ENCODE measurements around the gene GHR. TPM values are rescaled to one million over a fixed set of nuclear protein-coding genes. Genes with fewer than 3 reads are reported as not detected.

The GHR gene
- total RNA-seq, 1 donor from 2014 or later: 19.5 TPM

DNA sequence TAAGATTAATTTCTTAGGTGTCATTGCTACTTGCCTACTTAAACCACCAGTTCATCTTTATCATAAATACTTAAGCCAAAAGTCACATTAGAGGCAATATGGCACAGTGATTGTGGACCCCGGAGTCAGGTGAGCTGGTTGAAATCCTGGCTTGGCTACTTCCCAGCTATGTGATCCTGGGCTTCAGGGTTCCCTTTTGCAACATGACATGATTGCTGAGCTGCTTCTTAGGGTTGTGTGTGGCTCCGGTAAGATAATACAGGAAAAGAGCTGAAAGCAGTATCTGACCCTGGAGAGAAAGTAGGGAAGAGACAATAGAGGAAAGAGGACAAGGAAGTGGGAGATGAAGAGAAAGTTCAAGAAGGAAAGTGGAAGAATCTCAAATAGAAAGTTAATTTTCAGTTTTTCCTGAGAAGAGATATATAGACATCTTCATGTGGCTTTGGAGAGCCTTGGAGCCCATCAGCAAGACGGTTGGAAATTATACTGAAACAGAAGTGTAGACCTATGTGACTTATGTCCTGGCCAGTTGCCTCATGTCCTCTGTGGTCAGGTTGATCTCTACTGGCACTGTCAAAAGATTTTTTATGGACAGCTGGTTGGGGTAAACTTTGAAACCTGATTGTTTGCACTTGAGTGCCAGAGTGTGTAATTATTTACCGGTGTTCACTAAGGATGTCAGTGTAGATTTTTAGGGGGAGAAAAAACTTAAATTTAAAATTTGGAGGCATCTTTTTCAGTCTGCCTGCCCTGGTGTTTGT, 93.2 kb downstream of the GHR start:
- DNase-seq (ENCODE audit: low spot score): no peak

DNA sequence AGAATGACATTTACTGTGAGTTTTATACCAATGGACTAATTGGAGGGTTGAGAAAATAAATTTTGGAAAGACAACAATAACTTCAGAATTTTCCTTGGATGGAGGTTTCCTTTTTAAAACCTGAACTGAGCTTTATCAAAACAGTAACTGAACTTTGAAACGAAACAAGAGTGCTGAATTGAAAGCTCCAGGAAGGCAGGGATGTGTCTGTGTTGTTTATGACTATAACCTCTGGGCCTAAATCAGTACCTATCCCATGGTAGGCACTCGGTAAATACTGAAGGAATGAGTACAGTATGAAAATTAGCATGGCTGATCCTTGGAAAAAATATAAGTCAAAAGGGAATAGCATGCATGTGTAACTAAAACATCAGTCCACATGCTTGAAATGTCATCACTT, 93.9 kb downstream of the GHR start:
- DNase-seq (ENCODE audit: low spot score): no peak

- DNase-seq (ENCODE audit: low spot score): peak; percentile 51
Observed at GRCh38 chr5:42518595-42519221, 95.5 kb downstream of the GHR start.

DNA sequence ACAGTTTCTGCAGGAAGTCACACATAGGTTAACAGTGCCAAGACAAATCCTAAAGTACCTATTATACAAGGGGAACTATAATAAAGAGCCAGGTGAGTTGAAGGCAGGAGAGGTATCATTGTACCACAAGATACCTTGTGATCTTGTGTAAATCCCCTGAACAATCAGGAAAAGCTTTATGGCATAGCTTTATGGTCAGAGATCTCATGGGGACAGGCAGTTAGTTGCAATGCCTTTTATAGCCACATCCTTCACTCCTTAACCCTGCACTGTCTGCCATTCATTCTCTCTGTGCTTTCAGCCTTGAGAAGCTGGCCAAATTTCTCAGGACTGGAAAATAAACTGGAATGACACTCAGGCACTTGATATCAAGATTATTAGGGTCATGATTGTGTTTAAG, 97.0 kb downstream of the GHR start:
- no peak for DNase-seq (ENCODE audit: low spot score)

- DNase-seq (ENCODE audit: low spot score): no peak
Observed at GRCh38 chr5:42520957-42521356, 97.7 kb downstream of the GHR start.

GRCh38 chr5:42521406-42521805, 98.2 kb downstream of the GHR start:
- DNase-seq (ENCODE audit: low spot score): no peak

DNA sequence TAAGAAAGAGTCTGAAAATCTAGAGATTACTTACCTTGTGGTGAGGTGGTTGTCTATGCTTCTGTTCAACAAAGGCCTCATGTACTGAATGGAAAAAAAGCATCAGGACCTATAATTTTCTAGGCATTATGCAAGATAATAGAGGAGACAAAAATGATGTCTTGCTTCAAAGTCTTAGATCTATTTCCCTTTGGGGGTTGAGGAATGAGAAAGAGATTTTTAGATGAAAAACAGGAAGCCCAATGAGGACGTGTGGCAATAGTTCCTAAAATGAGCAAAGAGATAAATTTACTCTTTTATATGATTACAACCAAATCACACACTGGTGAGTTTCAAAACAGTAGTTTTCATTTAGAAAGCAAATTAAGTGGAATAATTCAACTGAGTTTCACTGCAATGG, 99.5 kb downstream of the GHR start:
- no peak for DNase-seq (ENCODE audit: low spot score)

DNA sequence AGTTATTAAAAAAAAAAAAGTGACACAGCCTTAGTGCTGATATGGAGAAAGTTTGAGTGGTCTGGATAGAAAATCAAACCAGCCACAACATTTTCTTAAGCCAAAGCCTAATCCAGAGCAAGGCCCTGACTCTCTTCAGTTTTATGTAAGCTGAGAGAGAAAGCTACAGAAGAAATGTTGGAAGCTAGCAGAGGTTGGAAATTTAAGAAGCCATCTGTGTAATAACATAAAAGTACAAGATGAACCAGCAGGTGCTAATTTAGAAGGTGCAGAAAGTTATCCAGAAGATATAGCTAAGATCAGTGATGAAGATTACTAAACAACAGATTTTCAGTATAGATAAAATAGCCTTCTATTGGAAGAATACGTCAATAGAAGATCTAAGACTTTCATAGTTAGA, 102.9 kb downstream of the GHR start:
- DNase-seq (ENCODE audit: low spot score): no peak

DNA sequence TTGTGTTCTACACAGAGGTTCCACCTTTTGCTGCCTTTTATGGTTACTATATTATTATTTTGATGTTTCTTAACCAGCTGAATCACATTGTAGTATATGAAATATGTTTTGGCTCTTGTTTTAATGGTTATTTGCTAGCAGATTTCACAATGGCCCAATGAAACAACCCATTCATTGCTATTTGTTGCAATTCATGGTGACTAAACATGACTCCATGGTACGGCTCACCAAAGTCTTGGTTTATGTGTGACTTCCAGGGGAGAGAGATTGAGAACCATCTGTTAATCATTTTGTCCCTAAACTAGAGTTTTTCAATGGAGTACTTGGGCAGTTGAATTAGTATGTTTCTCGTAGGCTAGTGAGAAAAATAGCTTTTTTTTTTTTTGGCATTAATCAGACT, 108.4 kb downstream of the GHR start:
- no peak for DNase-seq (ENCODE audit: low spot score)

DNA sequence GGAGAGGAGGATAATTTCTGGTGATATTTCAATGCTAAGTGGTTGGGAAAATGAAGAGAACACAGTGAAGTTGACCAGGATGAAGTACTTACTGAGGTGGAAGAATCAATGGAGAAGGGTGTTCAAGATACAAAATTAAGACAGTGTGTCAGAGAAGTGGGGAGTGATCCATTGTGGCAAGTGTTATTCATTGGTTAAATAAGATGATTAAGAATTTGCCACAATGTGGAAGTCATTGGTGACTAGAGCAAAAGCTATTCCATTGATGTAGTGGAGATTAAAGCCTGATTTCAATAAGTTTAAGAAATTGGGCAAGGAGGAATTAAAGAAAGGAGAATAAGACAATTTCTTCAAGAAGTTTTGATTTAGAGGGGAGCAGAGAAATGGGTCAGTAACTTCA, 118.9 kb downstream of the GHR start:
- no peak for DNase-seq (ENCODE audit: low spot score)

GRCh38 chr5:42543774-42544173, 120.5 kb downstream of the GHR start:
- no peak for DNase-seq (ENCODE audit: low spot score)

DNA sequence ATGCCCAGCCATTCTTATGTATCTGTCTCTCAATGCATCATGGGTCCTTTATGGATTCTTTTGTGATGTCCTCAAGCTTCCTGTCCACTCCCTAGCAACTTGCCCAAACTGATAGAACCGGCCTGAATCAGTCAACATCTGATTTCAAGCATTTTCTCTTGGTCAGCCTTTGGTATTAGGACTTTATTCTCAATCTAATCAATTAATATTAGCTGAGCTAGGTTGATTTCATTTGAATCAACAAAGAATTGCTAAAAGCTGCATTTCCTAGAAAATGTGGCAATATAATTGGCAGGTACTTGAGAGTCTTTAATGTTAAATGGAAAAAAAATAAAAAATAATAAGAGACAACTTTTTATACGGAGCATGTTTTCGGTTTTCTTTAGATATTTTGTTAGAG, 121.8 kb downstream of the GHR start:
- no peak for DNase-seq (ENCODE audit: low spot score)

DNA sequence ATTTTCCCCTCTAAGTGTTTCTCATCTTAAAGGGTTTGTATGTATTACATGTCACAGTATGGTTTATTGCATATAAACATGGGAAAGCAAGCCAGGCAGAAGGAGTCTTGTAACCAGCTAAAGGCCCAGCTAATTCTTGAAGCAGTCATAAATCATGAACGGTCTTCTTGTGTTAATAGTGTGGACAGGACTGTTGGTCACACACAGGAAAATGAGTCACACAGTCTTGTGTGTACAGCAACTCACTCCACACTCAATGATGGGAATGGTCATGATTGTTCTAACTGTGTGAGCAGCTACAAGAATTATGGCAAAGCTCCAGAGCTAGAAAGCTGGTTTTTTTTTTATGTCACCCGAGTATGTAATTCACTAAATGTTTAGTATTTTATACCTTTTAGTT, 123.9 kb downstream of the GHR start:
- peak; percentile 62 for DNase-seq (ENCODE audit: low spot score)

GRCh38 chr5:42547894-42548293, 124.7 kb downstream of the GHR start:
- DNase-seq (ENCODE audit: low spot score): peak; percentile 43

- no peak for DNase-seq (ENCODE audit: low spot score)
Observed at GRCh38 chr5:42552597-42552996, 129.4 kb downstream of the GHR start.

DNA sequence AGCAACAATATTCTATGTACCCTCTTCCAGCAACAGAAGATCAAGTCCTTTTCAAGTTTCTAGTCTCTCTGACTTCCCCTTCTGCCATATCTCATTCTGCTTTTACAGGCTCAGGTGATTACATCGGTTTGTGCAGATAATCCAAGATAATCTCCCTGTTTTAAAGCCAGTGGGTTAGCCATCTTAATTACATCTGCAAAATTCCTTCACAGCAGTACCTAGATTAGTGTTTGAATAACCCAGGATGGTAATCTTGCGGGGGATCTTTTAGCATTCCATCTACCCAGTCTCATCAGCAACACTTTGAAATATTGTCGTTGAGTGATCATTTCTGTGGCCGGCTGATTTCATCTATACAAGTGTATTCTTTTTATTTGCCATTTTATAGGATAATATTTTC, 130.2 kb downstream of the GHR start:
- no peak for DNase-seq (ENCODE audit: low spot score)

- no peak for DNase-seq (ENCODE audit: low spot score)
Observed at GRCh38 chr5:42555010-42555409, 131.8 kb downstream of the GHR start.

DNA sequence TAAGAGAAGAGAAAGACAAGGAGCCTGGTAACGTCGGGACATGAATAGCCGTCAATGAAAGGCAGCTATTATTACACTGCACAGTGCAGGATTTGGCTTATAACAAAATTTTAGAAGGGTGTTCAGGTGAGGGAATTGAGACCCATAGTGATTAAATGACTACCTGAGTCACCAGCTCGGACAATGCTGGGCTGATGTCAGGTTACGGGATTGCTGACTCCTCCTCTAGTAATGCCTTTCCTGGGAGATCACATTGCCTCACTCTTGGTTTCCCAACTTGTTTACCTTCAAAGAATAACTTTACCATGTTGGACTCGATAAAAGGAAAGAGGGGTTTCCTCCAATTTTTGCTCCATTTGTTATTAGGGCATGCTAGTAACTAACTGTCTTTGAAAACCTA, 132.6 kb downstream of the GHR start:
- DNase-seq (ENCODE audit: low spot score): no peak

DNA sequence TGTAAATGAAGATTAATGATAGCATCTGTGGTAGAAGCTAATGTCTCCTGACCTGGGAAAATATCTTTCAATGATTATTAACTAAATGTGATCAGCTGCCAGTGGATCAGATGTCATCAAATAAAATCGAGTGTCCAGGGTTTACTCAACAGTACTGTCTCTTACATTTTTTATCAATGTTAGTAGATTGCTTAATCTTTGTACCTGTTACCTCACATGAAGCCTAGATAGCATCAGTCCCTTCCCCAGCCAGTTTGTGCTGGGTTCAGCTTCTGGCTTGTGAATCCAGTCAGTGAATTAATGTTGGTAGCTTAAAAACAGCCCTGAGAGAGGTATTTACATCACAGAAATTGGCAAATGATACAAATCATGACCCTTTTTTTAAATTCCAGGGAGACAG, 134.4 kb downstream of the GHR start:
- no peak for DNase-seq (ENCODE audit: low spot score)

DNA sequence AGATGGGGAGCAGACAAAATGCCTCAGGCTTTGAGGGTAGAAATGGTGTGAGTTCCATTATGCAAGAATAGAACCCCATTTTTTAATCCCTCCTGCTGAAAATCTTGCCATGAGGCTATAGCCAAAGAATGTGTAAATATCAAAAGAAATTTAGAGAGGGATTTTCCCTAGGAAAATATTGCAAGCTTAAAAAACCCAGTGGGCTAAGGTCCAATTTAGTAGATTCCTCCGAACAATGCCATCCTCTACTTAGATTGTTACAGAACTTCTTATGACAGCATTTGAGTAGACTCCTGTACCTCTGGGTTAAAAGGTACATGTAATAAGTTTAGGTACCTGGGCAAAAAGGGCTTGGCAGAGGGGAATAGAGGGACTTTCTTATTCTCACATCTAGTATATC, 138.4 kb downstream of the GHR start:
- no peak for DNase-seq (ENCODE audit: low spot score)

GRCh38 chr5:42564689-42565356, 141.6 kb downstream of the GHR start:
- peak; percentile 71 for DNase-seq (ENCODE audit: low spot score)

GRCh38 chr5:42566652-42567295, 143.5 kb downstream of the GHR start:
- peak; percentile 81 for DNase-seq (ENCODE audit: low spot score)

- DNase-seq (ENCODE audit: low spot score): no peak
Observed at GRCh38 chr5:42569325-42569724, 146.1 kb downstream of the GHR start.
